H1 (cell line): ENCODE measurements around the gene ARMH1. TPM values are rescaled to one million over a fixed set of nuclear protein-coding genes. Genes with fewer than 3 reads are reported as not detected.

ENCODE experiments used
- CTCF ChIA-PET: fragments of 300-600 bp; sonication (Branson Sonifier 250); formaldehyde crosslinking; loops from one replicate; lab custom pipeline; 2021; ENCODE audit not compliant: partially characterized antibody; lab: Charles Lee
- POLR2A ChIA-PET: fragments of 300-600 bp; sonication (Branson Sonifier 250); formaldehyde crosslinking; loops from one replicate; lab custom pipeline; 2021; ENCODE audit warnings: inconsistent platforms; ENCODE audit not compliant: partially characterized antibody; lab: Charles Lee
- DNase-seq, 2 experiments: peaks; one replicate each; pipeline versions ENCODE4 v3.0.0 to v3.0.0-alpha.2; 2010 to 2022; ENCODE audit warnings: low spot score in 2 of 2, low read depth in 1 of 2, mixed read lengths in 1 of 2
- FAIRE-seq: peaks from 2 replicates; lab custom pipeline; 2011; peaks lifted over from hg19 to GRCh38; lab: Jason Lieb, UNC
- H2AFZ ChIP-seq: 2 replicates; pipeline ENCODE4 v1.8.1; 2012; ENCODE audit warnings: low read length, inconsistent platforms
- H2AK5ac ChIP-seq: 2 replicates; pipeline ENCODE4 v1.6.1; 2013; ENCODE audit warnings: low read depth, low read length
- H2BK120ac ChIP-seq: replicated peaks from 2 replicates; pipeline ENCODE3; 2013; ENCODE audit warnings: low read depth, low read length, inconsistent platforms
- H2BK12ac ChIP-seq: 2 replicates; pipeline ENCODE4 v1.6.1; 2013; ENCODE audit warnings: low read depth, low read length
- H2BK15ac ChIP-seq: 2 replicates; pipeline ENCODE4 v1.6.1; 2013; ENCODE audit warnings: low read length
- H2BK20ac ChIP-seq: 2 replicates; pipeline ENCODE4 v1.6.1; 2013; ENCODE audit warnings: low read length
- H2BK5ac ChIP-seq: 2 replicates; pipeline ENCODE4 v1.6.1; 2013; ENCODE audit warnings: low read depth, low read length
- H3K14ac ChIP-seq: 2 replicates; pipeline ENCODE4 v1.6.1; 2013; ENCODE audit warnings: inconsistent platforms; ENCODE audit not compliant: insufficient read length
- H3K18ac ChIP-seq: 2 replicates; pipeline ENCODE4 v1.6.1; 2013; ENCODE audit warnings: low read length; ENCODE audit errors: extremely low read depth
- H3K23ac ChIP-seq: 2 replicates; pipeline ENCODE4 v1.6.1; 2013; ENCODE audit warnings: inconsistent platforms; ENCODE audit not compliant: insufficient read length
- H3K23me2 ChIP-seq: 2 replicates; pipeline ENCODE4 v1.6.1; 2013; ENCODE audit warnings: low read depth, low read length
- H3K27ac ChIP-seq: 2 replicates; pipeline ENCODE4 v1.6.1; 2011; ENCODE audit warnings: low read depth, low read length, inconsistent platforms
- H3K27me3 ChIP-seq, 4 experiments: replicated peaks in 1 of 4; 1 replicate in 1 of 4; 2 replicates in 3 of 4; pipeline versions ENCODE4 v1.6.1 to v1.8.1; 2011 to 2013; ENCODE audit warnings: low read length in 3 of 4, mild to moderate bottlenecking in 3 of 4, inconsistent platforms in 2 of 4, mixed read lengths in 2 of 4, moderate library complexity in 1 of 4; ENCODE audit not compliant: control insufficient read depth in 3 of 4, insufficient read depth in 3 of 4; ENCODE audit errors: extremely low read depth in 1 of 4
- H3K36me3 ChIP-seq, 4 experiments: 2 replicates each; pipeline versions ENCODE4 v1.6.1 to v1.8.1; 2011 to 2013; ENCODE audit warnings: mild to moderate bottlenecking in 4 of 4, low read length in 3 of 4, moderate library complexity in 2 of 4, control low read depth in 1 of 4, inconsistent platforms in 1 of 4; ENCODE audit not compliant: insufficient read depth in 4 of 4, control insufficient read depth in 2 of 4
- H3K4ac ChIP-seq: replicated peaks from 2 replicates; pipeline ENCODE3; 2013; ENCODE audit warnings: low read length, low read depth, mixed read lengths, inconsistent platforms; ENCODE audit not compliant: insufficient read length
- H3K4me1 ChIP-seq, 4 experiments: replicated peaks in 1 of 4; 1 replicate in 1 of 4; 2 replicates in 3 of 4; pipeline versions ENCODE4 v1.6.1 to v1.8.1; 2011 to 2013; ENCODE audit warnings: low read length in 3 of 4, inconsistent platforms in 2 of 4, mixed read lengths in 1 of 4; ENCODE audit not compliant: insufficient read depth in 4 of 4, control insufficient read depth in 3 of 4
- H3K4me2 ChIP-seq, 2 experiments: 2 replicates each; pipeline versions ENCODE4 v1.6.1 to v1.8.1; 2011 to 2013; ENCODE audit warnings: low read depth in 2 of 2, low read length in 2 of 2, control low read depth in 1 of 2, inconsistent platforms in 1 of 2, mild to moderate bottlenecking in 1 of 2; ENCODE audit not compliant: insufficient read depth in 1 of 2
- H3K4me3 ChIP-seq, 4 experiments: fragments of 200-600, 300-600 bp in 1 of 4; sonication (generic), shearing (Covaris generic), sonication (Bioruptor Twin) in 1 of 4; 2 replicates each; pipeline versions ENCODE4 v1.5.1 to v1.8.1; 2011 to 2016; ENCODE audit warnings: low read length in 4 of 4, low read depth in 3 of 4, control low read depth in 2 of 4, inconsistent platforms in 2 of 4, mild to moderate bottlenecking in 2 of 4, mixed read lengths in 1 of 4, moderate library complexity in 1 of 4; ENCODE audit not compliant: insufficient read depth in 2 of 4; ENCODE audit errors: extremely low read depth in 1 of 4
- H3K56ac ChIP-seq: replicated peaks from 2 replicates; pipeline ENCODE3; 2013; ENCODE audit warnings: low read depth, mild to moderate bottlenecking, mixed read lengths, low read length, inconsistent platforms; ENCODE audit not compliant: insufficient read length
- H3K79me1 ChIP-seq: 2 replicates; pipeline ENCODE4 v1.6.1; 2013; ENCODE audit warnings: low read depth, low read length, control low read depth
- H3K79me2 ChIP-seq, 2 experiments: 2 replicates each; pipeline versions ENCODE4 v1.6.1 to v1.8.1; 2012 to 2013; ENCODE audit warnings: low read length in 2 of 2, mild to moderate bottlenecking in 2 of 2, inconsistent platforms in 1 of 2; ENCODE audit not compliant: insufficient read depth in 2 of 2, control insufficient read depth in 1 of 2
- H3K9ac ChIP-seq, 4 experiments: replicated peaks in 1 of 4; 1 replicate in 1 of 4; 2 replicates in 3 of 4; pipeline versions ENCODE4 v1.6.1 to v1.8.1; 2011 to 2013; ENCODE audit warnings: low read depth in 3 of 4, low read length in 3 of 4, control low read depth in 2 of 4, mild to moderate bottlenecking in 2 of 4, moderate library complexity in 2 of 4, inconsistent platforms in 1 of 4; ENCODE audit errors: extremely low read depth in 1 of 4
- H3K9me3 ChIP-seq, 2 experiments: 2 replicates each; pipeline versions ENCODE4 v1.6.1 to v1.8.1; 2012 to 2013; ENCODE audit warnings: mild to moderate bottlenecking in 2 of 2, moderate library complexity in 2 of 2, control low read depth in 1 of 2, inconsistent platforms in 1 of 2, low read depth in 1 of 2, low read length in 1 of 2, mixed read lengths in 1 of 2; ENCODE audit not compliant: insufficient read depth in 2 of 2
- H4K20me1 ChIP-seq, 2 experiments: replicated peaks in 1 of 2; 2 replicates each; pipeline versions ENCODE3 to v1.8.1; 2011 to 2013; ENCODE audit warnings: inconsistent platforms in 2 of 2, low read length in 2 of 2, mild to moderate bottlenecking in 1 of 2; ENCODE audit not compliant: insufficient read depth in 2 of 2, control insufficient read depth in 1 of 2
- H4K5ac ChIP-seq: 2 replicates; pipeline ENCODE4 v1.6.1; 2013; ENCODE audit warnings: low read length, low read depth, mixed read lengths, inconsistent platforms; ENCODE audit not compliant: insufficient read length
- H4K8ac ChIP-seq: 2 replicates; pipeline ENCODE4 v1.8.0; 2013; ENCODE audit warnings: mild to moderate bottlenecking, moderate library complexity, low read length, inconsistent platforms; ENCODE audit not compliant: insufficient read depth; ENCODE audit errors: extremely low read depth
- H4K91ac ChIP-seq: replicated peaks from 2 replicates; pipeline ENCODE3; 2013; ENCODE audit warnings: low read length, mixed read lengths, inconsistent platforms; ENCODE audit not compliant: insufficient read length
- ASH2L ChIP-seq: fragments of 200-600, 300-600 bp; sonication (generic); IDR thresholded peaks from one replicate; pipeline ENCODE4 v1.7.1; 2017; ENCODE audit warnings: low read length
- CHD1 ChIP-seq: IDR thresholded peaks from 2 replicates; pipeline ENCODE4 v1.6.1; 2012; ENCODE audit warnings: low read depth, low read length, improper control_type of control experiment
- EZH2 ChIP-seq: fragments of 200-600 bp; sonication (generic); IDR thresholded peaks from 2 replicates; pipeline ENCODE4 v1.7.1; 2012; ENCODE audit warnings: low read depth, mild to moderate bottlenecking, moderate library complexity, low read length, inconsistent platforms; ENCODE audit not compliant: severe bottlenecking
- HDAC2 ChIP-seq, 2 experiments: fragments of 300-600 bp in 1 of 2; sonication (generic) in 1 of 2; IDR thresholded peaks; 2 replicates each; pipeline ENCODE4 v1.6.1; 2011 to 2012; ENCODE audit warnings: low read depth in 2 of 2, low read length in 2 of 2, mild to moderate bottlenecking in 2 of 2, moderate library complexity in 2 of 2, borderline replicate concordance in 1 of 2, inconsistent platforms in 1 of 2
- KDM1A ChIP-seq: fragments of 200-600, 300-600 bp; sonication (generic); IDR thresholded peaks from 2 replicates; pipeline ENCODE4 v1.7.1; 2016; ENCODE audit warnings: mild to moderate bottlenecking, low read length, borderline replicate concordance
- RBBP5 ChIP-seq: IDR thresholded peaks from 2 replicates; pipeline ENCODE4 v1.7.1; 2012; ENCODE audit warnings: low read depth, mild to moderate bottlenecking, inconsistent platforms, low read length, moderate library complexity, borderline replicate concordance
- RNF2 ChIP-seq: fragments of 200-900, 300-1000 bp; sonication (generic); IDR thresholded peaks from 2 replicates; pipeline ENCODE4 v1.7.1; 2016; ENCODE audit warnings: borderline replicate concordance, low read depth, mild to moderate bottlenecking, antibody characterized with exemption, low read length; ENCODE audit not compliant: poor library complexity, severe bottlenecking; ENCODE audit errors: missing control alignments
- SIN3A ChIP-seq, 2 experiments: IDR thresholded peaks in 1 of 2; conservative IDR thresholded peaks in 1 of 2; 2 replicates each; pipeline ENCODE4 v1.6.1; 2011 to 2012; ENCODE audit warnings: low read length in 2 of 2, improper control_type of control experiment in 1 of 2, low read depth in 1 of 2, mild to moderate bottlenecking in 1 of 2
- TAF7 ChIP-seq: optimal IDR thresholded peaks from 2 replicates; pipeline ENCODE3; 2011; ENCODE audit warnings: low read depth, mild to moderate bottlenecking, inconsistent platforms, low read length, moderate library complexity, borderline replicate concordance
- TBP ChIP-seq: IDR thresholded peaks from 2 replicates; pipeline ENCODE4 v1.6.1; 2011; ENCODE audit warnings: low read depth, low read length, improper control_type of control experiment
- WGBS, 2 experiments: shearing (Covaris generic) in 1 of 2; methylation state at CpG; one replicate each; pipeline versions ENCODE4 v1.1.6 to v1.1.7; 2013 to 2015; ENCODE audit warnings: low lambda C conversion rate in 2 of 2, mixed read lengths in 2 of 2, inconsistent platforms in 1 of 2, low coverage in 1 of 2, missing lambda C conversion rate in 1 of 2; ENCODE audit not compliant: insufficient replicate concordance in 2 of 2, insufficient coverage in 1 of 2, insufficient read length in 1 of 2; ENCODE audit errors: extremely low coverage in 1 of 2, missing lambda C conversion rate in 1 of 2; 5-methylcytosine and 5-hydroxymethylcytosine counted together
- polyA plus RNA-seq, 7 experiments: library from polyadenylated mRNA; depleted of rRNA in 3 of 7; stranded (reverse) in 5 of 7; unstranded in 2 of 7; fragments of >200 nt in 5 of 7; fragments of 200-250 nt in 2 of 7; gene quantifications; 1 replicate in 5 of 7; 2 replicates in 1 of 7; 4 replicates in 1 of 7; pipeline versions ENCODE4 v1.2.1 to v1.2.3, GENCODE V29; 2011 to 2013; ENCODE audit warnings: missing spikeins in 2 of 7, mixed read lengths in 2 of 7
- total RNA-seq: library from RNA; stranded (reverse); fragmentation: NEBNext Ultra II Directional; extraction: Animal tissue kit (Norgen Biotek cat#: 25700); gene quantifications from 2 replicates; pipeline ENCODE4 v1.2.1, GENCODE V29; 2021
- TF ChIP-seq, protein P1 (sequence below): IDR thresholded peaks from 2 replicates; pipeline ENCODE4 v1.6.1; 2011; ENCODE audit warnings: low read length, improper control_type of control experiment

ARMH1 gene
- total and polyA plus RNA-seq, 2 of the 8 experiments (the other 6 are each of a cell fraction or from before 2014, with no cell fraction given) = 0.82 to 0.85 TPM

DNA sequence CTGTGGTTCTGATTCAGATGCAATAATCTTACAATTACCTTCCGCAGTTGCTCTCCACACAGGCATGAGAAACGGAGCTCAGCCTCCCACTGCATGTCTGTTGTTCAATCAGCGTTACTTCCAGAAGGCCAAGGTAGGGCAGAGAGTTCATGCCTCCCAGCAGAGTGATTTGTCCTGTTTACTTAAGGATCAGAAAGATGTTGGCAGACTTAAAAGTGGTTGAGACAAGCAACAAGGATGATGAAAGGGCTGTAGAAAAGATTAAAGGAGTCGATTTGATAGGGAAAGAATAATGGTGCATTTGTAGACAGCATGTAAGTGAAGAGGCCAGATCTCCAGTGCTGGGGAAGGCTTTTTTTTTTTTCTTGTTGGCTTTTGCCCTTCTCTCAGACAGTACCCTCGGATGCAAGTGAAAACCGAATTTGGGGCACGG lies 26.6 kb downstream of the ARMH1 start:
- Histone ChIP-seq H3K23me2 (no peaks in the 10 kb centered on the region), H3K27me3 (no peaks in the 10 kb centered on the region), H2AK5ac (no peak overlapping the region), H3K4me2 (no peak overlapping the region), H3K23ac (no peak overlapping the region), H3K18ac (no peak overlapping the region), H4K5ac (no peak overlapping the region), H3K4me1 (peaks cover 0 to 4% (median under 1%) of the 10 kb centered on the region in 4 experiments; a peak in 1 of 7 replicates), H3K27ac (no peak overlapping the region), H3K36me3 (no peaks in the 10 kb centered on the region), H3K56ac (no peak overlapping the region), H3K4ac (no peak overlapping the region), H3K4me3 (no peak overlapping the region), H3K79me1 (no peaks in the 10 kb centered on the region), H2BK20ac (no peak overlapping the region), H3K9ac (peak overlapping the region in 1 of 4 experiments; percentile 28; a peak in 1 of 7 replicates), H4K8ac (no peak overlapping the region), H2BK120ac (no peak overlapping the region), H4K20me1 (no peaks in the 10 kb centered on the region), H2BK12ac (no peak overlapping the region), H4K91ac (no peak overlapping the region), H3K9me3 (no peaks in the 10 kb centered on the region), H3K79me2 (no peaks in the 10 kb centered on the region), H3K14ac (no peak overlapping the region), H2BK5ac (no peak overlapping the region), H2BK15ac (no peak overlapping the region), H2AFZ (no peak overlapping the region)
- 79 to 100% methylated on average over 1 to 7 of the region's 7 CpGs for WGBS, 2 experiments
- FAIRE-seq = no peak
- CTCF ChIA-PET = interaction anchor here (0.9 to 3.6 kb wide), 4 partner anchors 10 to 696 kb away, joined by 3 to 25 read pairs (median 4); no protein-coding TSS in a partner anchor
- no peak for DNase-seq
- POLR2A ChIA-PET = interaction anchor here (0.9 to 1.3 kb wide), 2 partner anchors 29 kb away, joined by 3 read pairs; partner anchors contain the start of gene RNU5D-1
- TF ChIP-seq RNF2 = no peak
- TF ChIP-seq HDAC2 (IDR thresholded peaks at IDR 0.05; ENCODE audit: borderline replicate concordance in 1 of 2, low read depth in 2 of 2, low read length in 2 of 2) = no peak
- TF ChIP-seq, protein P1, sequence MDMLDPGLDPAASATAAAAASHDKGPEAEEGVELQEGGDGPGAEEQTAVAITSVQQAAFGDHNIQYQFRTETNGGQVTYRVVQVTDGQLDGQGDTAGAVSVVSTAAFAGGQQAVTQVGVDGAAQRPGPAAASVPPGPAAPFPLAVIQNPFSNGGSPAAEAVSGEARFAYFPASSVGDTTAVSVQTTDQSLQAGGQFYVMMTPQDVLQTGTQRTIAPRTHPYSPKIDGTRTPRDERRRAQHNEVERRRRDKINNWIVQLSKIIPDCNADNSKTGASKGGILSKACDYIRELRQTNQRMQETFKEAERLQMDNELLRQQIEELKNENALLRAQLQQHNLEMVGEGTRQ = no peak
- TF ChIP-seq KDM1A = no peak
- TF ChIP-seq RBBP5 = no peak
- no peak for TF ChIP-seq TAF7
- no peak for TF ChIP-seq EZH2
- no peak for TF ChIP-seq ASH2L
- no peak for TF ChIP-seq TBP
- TF ChIP-seq SIN3A (conservative IDR thresholded peaks at IDR 0.05 in 1 of 2, IDR thresholded peaks at IDR 0.05 in 1 of 2; ENCODE audit: low read depth in 1 of 2, low read length in 2 of 2) = no peak
- TF ChIP-seq CHD1 = no peak
